OCI-LY7 (cell line): ENCODE measurements around the gene MIA2. TPM values are rescaled to one million over a fixed set of nuclear protein-coding genes. Genes with fewer than 3 reads are reported as not detected.

Experiments
- BruUV-seq: library from RNA; stranded (reverse); fragments of 400-500 nt; replicated peaks from 2 replicates; lab custom pipeline; 2021; lab: Mats Ljungman, UMichigan
- CTCF ChIA-PET: fragments of 300-600 bp; sonication (Branson Sonifier 250); formaldehyde crosslinking; loops from one replicate; lab custom pipeline; 2022; ENCODE audit warnings: antibody characterized with exemption; ENCODE audit not compliant: unreplicated experiment; lab: Charles Lee
- POLR2A ChIA-PET: fragments of 300-600 bp; sonication (Branson Sonifier 250); formaldehyde crosslinking; loops from one replicate; lab custom pipeline; 2022; ENCODE audit warnings: antibody characterized with exemption; lab: Charles Lee
- DNase-seq: peaks from one replicate; pipeline ENCODE4 v3.0.0-alpha.2; 2015; ENCODE audit warnings: low spot score
- H2AFZ ChIP-seq: fragments of 200-600 bp; sonication (generic), shearing (Covaris generic); 2 replicates; pipeline ENCODE4 v1.6.1; 2014; ENCODE audit warnings: mild to moderate bottlenecking, antibody characterized with exemption, low read length, moderate library complexity
- H3K27ac ChIP-seq: fragments of 200-600 bp; sonication (generic); 2 replicates; pipeline ENCODE4 v1.5.1; 2014; ENCODE audit warnings: mixed run types, low read depth, mild to moderate bottlenecking, moderate library complexity, low read length, inconsistent platforms; ENCODE audit not compliant: poor library complexity, severe bottlenecking
- H3K36me3 ChIP-seq: fragments of 200-600 bp; sonication (generic); 2 replicates; pipeline ENCODE4 v1.6.1; 2014; ENCODE audit warnings: mild to moderate bottlenecking, antibody characterized with exemption, low read length, moderate library complexity, mixed read lengths; ENCODE audit not compliant: insufficient read depth
- H3K4me1 ChIP-seq: fragments of 200-600 bp; sonication (generic); 2 replicates; pipeline ENCODE4 v1.5.1; 2014; ENCODE audit warnings: mild to moderate bottlenecking, low read length; ENCODE audit not compliant: insufficient read depth, poor library complexity, severe bottlenecking
- H3K4me2 ChIP-seq: fragments of 200-600 bp; sonication (generic); 2 replicates; pipeline ENCODE4 v1.6.1; 2014; ENCODE audit warnings: mild to moderate bottlenecking, low read length
- H3K4me3 ChIP-seq: fragments of 200-600 bp; sonication (generic); 2 replicates; pipeline ENCODE4 v1.5.1; 2014; ENCODE audit warnings: mild to moderate bottlenecking, low read depth, low read length; ENCODE audit not compliant: poor library complexity, severe bottlenecking
- H3K79me2 ChIP-seq: fragments of 200-600 bp; sonication (generic); 2 replicates; pipeline ENCODE4 v1.6.1; 2016; ENCODE audit warnings: low read depth, mild to moderate bottlenecking, low read length, moderate library complexity, mixed read lengths; ENCODE audit not compliant: insufficient read depth
- H3K9me2 ChIP-seq: fragments of 200-600 bp; sonication (generic); 2 replicates; pipeline ENCODE4 v1.6.1; 2016; ENCODE audit warnings: mild to moderate bottlenecking, low read length, mixed read lengths; ENCODE audit not compliant: insufficient read depth
- H3K9me3 ChIP-seq: fragments of 200-600 bp; sonication (generic); 2 replicates; pipeline ENCODE4 v1.6.1; 2014; ENCODE audit warnings: mild to moderate bottlenecking, mixed run types, low read length, mixed read lengths
- H4K20me1 ChIP-seq: fragments of 200-600 bp; sonication (generic); 2 replicates; pipeline ENCODE4 v1.6.1; 2014; ENCODE audit warnings: mild to moderate bottlenecking, antibody characterized with exemption, low read length, moderate library complexity, mixed read lengths; ENCODE audit not compliant: insufficient read depth
- CTCF ChIP-seq: fragments of 200-600 bp; sonication (generic); conservative IDR thresholded peaks from 2 replicates; pipeline ENCODE4 v1.5.1; 2014; ENCODE audit warnings: mild to moderate bottlenecking, antibody characterized with exemption, low read length, moderate library complexity, mixed read lengths
- EZH2phosphoT487 ChIP-seq: fragments of 200-600 bp; sonication (generic); IDR thresholded peaks from 2 replicates; pipeline ENCODE4 v1.6.1; 2018; ENCODE audit warnings: low read depth, borderline replicate concordance, mild to moderate bottlenecking, mixed run types, antibody characterized with exemption, low read length, moderate library complexity, mixed read lengths
- intact Hi-C: fragments of 100-400 bp; cut with micrococcal nuclease; formaldehyde crosslinking; loops from one replicate; pipeline ENCODE4 v1.10.0; 2022; ENCODE audit not compliant: unreplicated experiment
- total RNA-seq, 2 experiments: library from RNA; depleted of rRNA in 1 of 2; stranded (reverse); fragments of >200 nt in 1 of 2; shearing (Covaris generic) in 1 of 2; gene quantifications; 2 replicates each; pipeline ENCODE4 v1.2.3, GENCODE V29; 2014 to 2022

MIA2 gene
- total RNA-seq, 2 experiments from 2014 or later = 20.2 to 28.3 TPM

DNA sequence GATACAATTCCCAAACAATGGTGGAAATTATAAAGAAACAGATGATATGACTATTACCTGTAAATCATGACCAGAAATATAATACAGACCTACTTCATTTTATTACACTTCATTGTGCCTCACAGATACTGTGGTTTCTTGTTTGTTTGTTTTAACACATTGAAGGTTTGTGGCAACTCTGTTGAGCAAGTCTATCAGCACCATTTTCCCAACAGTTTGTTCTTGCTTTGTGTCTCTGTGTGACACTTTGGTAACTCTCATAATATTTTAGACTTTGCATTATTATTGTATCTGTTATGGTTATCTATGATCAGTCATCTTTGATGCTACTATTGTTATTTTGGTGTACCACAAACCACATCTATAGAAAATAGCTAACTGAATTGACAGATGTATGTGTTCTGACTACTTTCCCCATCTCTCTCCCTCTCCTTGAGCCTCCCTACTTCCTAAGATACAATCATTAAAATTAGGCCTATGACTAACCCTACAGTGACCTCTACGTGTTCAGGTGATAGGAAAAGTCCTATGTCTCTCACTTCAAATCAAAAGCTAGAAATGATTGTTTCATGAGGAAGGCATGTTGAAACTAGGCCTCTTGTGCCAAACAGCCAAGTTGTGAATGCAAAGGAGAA, 149.4 kb downstream of the MIA2 start:
- CTCF ChIA-PET = no interaction called here
- H3K4me1 ChIP-seq = no peaks in the 10 kb centered on the region
- no peak overlapping the region for H3K4me3 ChIP-seq
- DNase-seq = no peak
- no peaks in the 10 kb centered on the region for H3K9me3 ChIP-seq
- no TSS peak for BruUV-seq
- H4K20me1 ChIP-seq = no peaks in the 10 kb centered on the region
- no peaks in the 10 kb centered on the region for H3K79me2 ChIP-seq
- no peak overlapping the region for H3K27ac ChIP-seq
- POLR2A ChIA-PET = interaction anchor here (0.6 to 1.2 kb wide), 3 partner anchors 8 to 21 kb away, joined by 3 to 5 read pairs (median 3); no protein-coding TSS in a partner anchor
- no peaks in the 10 kb centered on the region for H3K9me2 ChIP-seq
- TF ChIP-seq EZH2phosphoT487 (no peak), CTCF (no peak)
- intact Hi-C loops = no loop called here
- H2AFZ ChIP-seq = no peak overlapping the region
- no peak overlapping the region for H3K4me2 ChIP-seq
- H3K36me3 ChIP-seq = no peaks in the 10 kb centered on the region

- POLR2A ChIA-PET = interaction anchor here (0.8 to 1.2 kb wide), 2 partner anchors 9 to 19 kb away, joined by 3 read pairs; no protein-coding TSS in a partner anchor
Observed at GRCh38 chr14:39383741-39384140, 150.0 kb downstream of the MIA2 start.

More at GRCh38 chr14:39383741-39384140, 150.0 kb downstream of the MIA2 start:
- DNase-seq = no peak
- Histone ChIP-seq H3K4me3 (no peak overlapping the region), H3K27ac (no peak overlapping the region), H3K79me2 (no peaks in the 10 kb centered on the region), H3K36me3 (no peaks in the 10 kb centered on the region), H3K4me2 (no peak overlapping the region), H3K9me2 (no peaks in the 10 kb centered on the region), H3K9me3 (no peaks in the 10 kb centered on the region), H3K4me1 (no peaks in the 10 kb centered on the region), H4K20me1 (no peaks in the 10 kb centered on the region), H2AFZ (no peak overlapping the region)
- CTCF ChIA-PET = no interaction called here
- intact Hi-C loops = no loop called here
- TF ChIP-seq CTCF (no peak), EZH2phosphoT487 (no peak)
- no TSS peak for BruUV-seq
